ENCODE data around the gene FEM1B.
"Not testable (repeated sequence)": the region's sequence is repeated elsewhere in the genome, so short reads cannot be mapped to it uniquely, and the experiment has no call there.

Gene FEM1B

GRCh38 chr15:68277603-68278344 is at the start of gene FEM1B:
Gene FEM1B (plus strand): TSS chr15:68277745. CDS start chr15:68278418, 673 bp downstream.
- DNase-seq (ENCODE audit: low spot score) = peak; percentile 88

- DNase-seq (ENCODE audit: low spot score) = no peak
These were observed 49.2 kb upstream of the FEM1B start for GRCh38 chr15:68228143-68228970.

GRCh38 chr15:68228971-68229385 is 48.6 kb upstream of the FEM1B start:
- DNase-seq (ENCODE audit: low spot score) = no peak

- peak; percentile 70 for DNase-seq (ENCODE audit: low spot score)
These were observed 48.0 kb upstream of the FEM1B start, which contains the start of gene CLN6 for GRCh38 chr15:68229386-68230156. Gene CLN6 (minus strand): TSS chr15:68229728. CDS start chr15:68229584, 144 bp downstream.

GRCh38 chr15:68230157-68231100 is 47.1 kb upstream of the FEM1B start:
- no peak for DNase-seq (ENCODE audit: low spot score)

GRCh38 chr15:68231102-68231818 is 46.3 kb upstream of the FEM1B start:
- no peak for DNase-seq (ENCODE audit: low spot score)

GRCh38 chr15:68232449-68232848 is 45.1 kb upstream of the FEM1B start:
- no peak for DNase-seq (ENCODE audit: low spot score)

- no peak for DNase-seq (ENCODE audit: low spot score)
These were observed 44.6 kb upstream of the FEM1B start for GRCh38 chr15:68232937-68233336.

- no peak for DNase-seq (ENCODE audit: low spot score)
These were observed 43.5 kb upstream of the FEM1B start for GRCh38 chr15:68234060-68234459.

- not testable (repeated sequence) for DNase-seq (ENCODE audit: low spot score)
These were observed 43.0 kb upstream of the FEM1B start for GRCh38 chr15:68234520-68234919.

- DNase-seq (ENCODE audit: low spot score) = no peak
These were observed 42.5 kb upstream of the FEM1B start for GRCh38 chr15:68235022-68235421.

- no peak for DNase-seq (ENCODE audit: low spot score)
These were observed 38.5 kb upstream of the FEM1B start for GRCh38 chr15:68239025-68239424.

- no peak for DNase-seq (ENCODE audit: low spot score)
These were observed 36.2 kb upstream of the FEM1B start for GRCh38 chr15:68241088-68241935.

- DNase-seq (ENCODE audit: low spot score) = no peak
These were observed 33.3 kb upstream of the FEM1B start for GRCh38 chr15:68244235-68244634.

- DNase-seq (ENCODE audit: low spot score) = no peak
These were observed 28.4 kb upstream of the FEM1B start for GRCh38 chr15:68249058-68249713.

- peak; percentile 60 for DNase-seq (ENCODE audit: low spot score)
These were observed 24.5 kb upstream of the FEM1B start for GRCh38 chr15:68252925-68253534.

- DNase-seq (ENCODE audit: low spot score) = peak; percentile 58
These were observed 20.7 kb upstream of the FEM1B start for GRCh38 chr15:68256675-68257450.

- DNase-seq (ENCODE audit: low spot score) = no peak
These were observed 18.9 kb upstream of the FEM1B start for GRCh38 chr15:68258692-68259091.
